CD14-positive monocyte (primary cell): ENCODE measurements around the gene ADRM1. TPM values are rescaled to one million over a fixed set of nuclear protein-coding genes. Genes with fewer than 3 reads are reported as not detected.

Source experiments
- DNase-seq, 3 donors: peaks; one replicate each; pipeline ENCODE4 v3.0.0-alpha.2; 2011 to 2022
- H2AFZ ChIP-seq: 2 replicates; pipeline ENCODE4 v1.6.0; 2012; ENCODE audit warnings: mild to moderate bottlenecking, low read depth, low read length, inconsistent platforms; ENCODE audit not compliant: insufficient read depth, poor library complexity, severe bottlenecking
- H3K27ac ChIP-seq, 2 donors: 1 replicate in 1 of 2; 2 replicates in 1 of 2; pipeline ENCODE4 v1.5.1; 2012 to 2013; ENCODE audit warnings: low read length in 2 of 2, control low read depth in 1 of 2, inconsistent platforms in 1 of 2, low read depth in 1 of 2, mild to moderate bottlenecking in 1 of 2
- H3K27me3 ChIP-seq, 2 donors: one replicate each; pipeline versions ENCODE4 v1.6.0 to v1.6.1; 2011 to 2013; ENCODE audit warnings: low read length in 2 of 2; ENCODE audit not compliant: control insufficient read depth in 2 of 2, insufficient read depth in 2 of 2
- H3K36me3 ChIP-seq, 2 donors: replicated peaks in 1 of 2; 1 replicate in 1 of 2; 2 replicates in 1 of 2; pipeline versions ENCODE4 v1.5.1 to v1.6.1; 2012 to 2013; ENCODE audit warnings: low read length in 2 of 2, control low read depth in 1 of 2, inconsistent platforms in 1 of 2, mild to moderate bottlenecking in 1 of 2; ENCODE audit not compliant: insufficient read depth in 2 of 2, control insufficient read depth in 1 of 2
- H3K4me1 ChIP-seq, 2 donors: 1 replicate in 1 of 2; 2 replicates in 1 of 2; pipeline versions ENCODE4 v1.5.1 to v1.6.1; 2012 to 2013; ENCODE audit warnings: low read length in 2 of 2, control low read depth in 1 of 2, inconsistent platforms in 1 of 2, mild to moderate bottlenecking in 1 of 2, moderate library complexity in 1 of 2; ENCODE audit not compliant: insufficient read depth in 2 of 2, control insufficient read depth in 1 of 2
- H3K4me2 ChIP-seq: replicated peaks from 2 replicates; pipeline ENCODE3; 2012; ENCODE audit warnings: low read length, moderate library complexity, mild to moderate bottlenecking; ENCODE audit not compliant: poor library complexity, severe bottlenecking; ENCODE audit errors: extremely low read depth
- H3K4me3 ChIP-seq, 3 experiments: fragments of 200-600 bp in 1 of 3; sonication (generic) in 1 of 3; replicated peaks in 1 of 3; 1 replicate in 2 of 3; 2 replicates in 1 of 3; pipeline ENCODE4 v1.5.1; 2011 to 2013; ENCODE audit warnings: low read length in 3 of 3, mild to moderate bottlenecking in 3 of 3, control low read depth in 2 of 3, low read depth in 2 of 3, inconsistent platforms in 1 of 3, moderate library complexity in 1 of 3
- H3K79me2 ChIP-seq: 2 replicates; pipeline ENCODE4 v1.6.0; 2012; ENCODE audit warnings: mild to moderate bottlenecking, control low read depth, inconsistent platforms, low read length, moderate library complexity; ENCODE audit not compliant: insufficient read depth
- H3K9ac ChIP-seq: 2 replicates; pipeline ENCODE4 v1.6.0; 2017; ENCODE audit warnings: low read length, mild to moderate bottlenecking; ENCODE audit not compliant: insufficient read depth, poor library complexity, severe bottlenecking
- H3K9me3 ChIP-seq, 2 donors: replicated peaks in 1 of 2; 1 replicate in 1 of 2; 2 replicates in 1 of 2; pipeline versions ENCODE4 v1.5.1 to v1.6.1; 2012 to 2013; ENCODE audit warnings: low read length in 2 of 2, control low read depth in 1 of 2; ENCODE audit not compliant: control insufficient read depth in 1 of 2, insufficient read depth in 1 of 2
- H4K20me1 ChIP-seq: 2 replicates; pipeline ENCODE4 v1.6.0; 2012; ENCODE audit warnings: mild to moderate bottlenecking, low read length, control low read depth, moderate library complexity; ENCODE audit not compliant: insufficient read depth
- H3K27ac Mint-ChIP-seq, 7 donors: one replicate each; pipeline ENCODE4 v1.8.0; 2020; ENCODE audit warnings: mild to moderate bottlenecking in 7 of 7, mixed read lengths in 7 of 7, moderate library complexity in 6 of 7, inconsistent platforms in 2 of 7
- H3K27me3 Mint-ChIP-seq, 3 donors: one replicate each; pipeline ENCODE4 v1.8.0; 2021 to 2022; ENCODE audit warnings: low read depth in 3 of 3, mild to moderate bottlenecking in 3 of 3, mixed read lengths in 3 of 3, moderate library complexity in 3 of 3, inconsistent platforms in 1 of 3
- H3K36me3 Mint-ChIP-seq, 2 donors: one replicate each; pipeline ENCODE4 v1.8.0; 2020; ENCODE audit warnings: mixed read lengths in 2 of 2, inconsistent platforms in 1 of 2, mild to moderate bottlenecking in 1 of 2
- H3K4me1 Mint-ChIP-seq: one replicate; pipeline ENCODE4 v1.8.0; 2020; ENCODE audit warnings: mild to moderate bottlenecking, mixed read lengths
- H3K4me3 Mint-ChIP-seq, 2 donors: one replicate each; pipeline ENCODE4 v1.8.0; 2020; ENCODE audit warnings: mild to moderate bottlenecking in 2 of 2, mixed read lengths in 2 of 2, moderate library complexity in 1 of 2
- H3K9me3 Mint-ChIP-seq, 7 donors: one replicate each; pipeline ENCODE4 v1.8.0; 2020 to 2022; ENCODE audit warnings: mixed read lengths in 7 of 7, mild to moderate bottlenecking in 6 of 7, moderate library complexity in 6 of 7, inconsistent platforms in 2 of 7
- CTCF ChIP-seq: fragments of 200-600 bp; IDR thresholded peaks from one replicate; pipeline ENCODE4 v1.8.0; 2022; ENCODE audit warnings: antibody characterized with exemption, mild to moderate bottlenecking
- WGBS: methylation state at CpG from one replicate; pipeline ENCODE4 v1.1.5; 2013; ENCODE audit warnings: missing lambda C conversion rate; ENCODE audit not compliant: insufficient coverage; 5-methylcytosine and 5-hydroxymethylcytosine counted together
- intact Hi-C, 2 donors: fragments of 100-400 bp; cut with micrococcal nuclease; formaldehyde crosslinking; loops; one replicate each; pipeline versions ENCODE4 v1.15.0 to v1.15.1; 2023
- polyA plus RNA-seq, 3 donors: library from polyadenylated mRNA; depleted of rRNA in 1 of 3; unstranded in 2 of 3; stranded (reverse) in 1 of 3; fragments of 300-500 nt in 2 of 3; fragments of >200 nt in 1 of 3; fragmentation: Illumina TruSeq in 2 of 3; gene quantifications; 1 replicate in 2 of 3; 2 replicates in 1 of 3; pipeline ENCODE4 v1.2.3, GENCODE V29; 2012 to 2021

The ADRM1 gene
- polyA plus RNA-seq, 3 donors = 63.3 to 81.5 (median 72.5) TPM

- no peak overlapping the region for H3K27ac ChIP-seq
- WGBS = 91% methylated on average over 5 of the region's 10 CpGs
- no peak overlapping the region for H3K4me2 ChIP-seq
- H3K9ac ChIP-seq = no peak overlapping the region
- peaks cover 29% of the 10 kb centered on the region for H4K20me1 ChIP-seq
- DNase-seq = no peak
- H3K4me3 ChIP-seq = no peak overlapping the region
- H3K36me3 ChIP-seq = peaks cover 78 to 89% of the 10 kb centered on the region in 2 donors
- no peaks in the 10 kb centered on the region for H3K27me3 ChIP-seq
- H3K4me1 ChIP-seq = no peaks in the 10 kb centered on the region
- peaks cover 0 to 2% of the 10 kb centered on the region in 2 donors for H3K9me3 ChIP-seq
- H3K79me2 ChIP-seq = no peaks in the 10 kb centered on the region
- intact Hi-C loops = no loop called here
- Mint-ChIP-seq H3K27ac (no peak overlapping the region), H3K4me1 (no peaks in the 10 kb centered on the region), H3K27me3 (peaks cover 0 to 3% (median 0%) of the 10 kb centered on the region in 3 donors), H3K4me3 (no peak overlapping the region), H3K9me3 (peaks cover 0 to 7% (median 5%) of the 10 kb centered on the region in 7 donors), H3K36me3 (peaks cover 63 to 85% of the 10 kb centered on the region in 2 donors)
- TF ChIP-seq CTCF = no peak
- H2AFZ ChIP-seq = no peak overlapping the region
Observed at GRCh38 chr20:62267543-62267942, 35.3 kb upstream of the ADRM1 start.

GRCh38 chr20:62268228-62268900 lies 34.4 kb upstream of the ADRM1 start:
- no peak overlapping the region for H3K9ac ChIP-seq
- no peaks in the 10 kb centered on the region for H3K27me3 ChIP-seq
- no peak overlapping the region for H3K4me2 ChIP-seq
- peaks cover 0 to 2% of the 10 kb centered on the region in 2 donors for H3K9me3 ChIP-seq
- no peak overlapping the region for H3K27ac ChIP-seq
- TF ChIP-seq CTCF = no peak
- H3K4me1 ChIP-seq = no peaks in the 10 kb centered on the region
- no peak overlapping the region for H3K4me3 Mint-ChIP-seq
- intact Hi-C loops = no loop called here
- H3K36me3 Mint-ChIP-seq = peaks cover 65 to 85% of the 10 kb centered on the region in 2 donors
- no peak overlapping the region for H2AFZ ChIP-seq
- 83% methylated on average over 6 of the region's 7 CpGs for WGBS
- peaks cover 29% of the 10 kb centered on the region for H4K20me1 ChIP-seq
- H3K36me3 ChIP-seq = peaks cover 78 to 89% of the 10 kb centered on the region in 2 donors
- no peak for DNase-seq
- peak overlapping the region in 2 of 7 donors; percentile 37 to 68 for H3K27ac Mint-ChIP-seq
- no peaks in the 10 kb centered on the region for H3K4me1 Mint-ChIP-seq
- H3K79me2 ChIP-seq = no peaks in the 10 kb centered on the region
- peaks cover 0 to 3% (median 0%) of the 10 kb centered on the region in 3 donors for H3K27me3 Mint-ChIP-seq
- H3K4me3 ChIP-seq = no peak overlapping the region
- peaks cover 0 to 7% (median 5%) of the 10 kb centered on the region in 7 donors for H3K9me3 Mint-ChIP-seq
